Measurements from ENCODE around the gene MAP3K19.
"Not testable (repeated sequence)": the region's sequence is repeated elsewhere in the genome, so short reads cannot be mapped to it uniquely, and the experiment has no call there.

MAP3K19 gene

GRCh38 chr2:135050684-135051083 is 3.4 kb upstream of the MAP3K19 start:
- DNase-seq (ENCODE audit: low read depth, low spot score), result no peak

GRCh38 chr2:135050132-135050531 is 2.9 kb upstream of the MAP3K19 start:
- DNase-seq (ENCODE audit: low read depth, low spot score), result no peak

- DNase-seq (ENCODE audit: low read depth, low spot score), result no peak
Measured at GRCh38 chr2:135048122-135048521, 875 bp upstream of the MAP3K19 start.

GRCh38 chr2:135043345-135043744 is 3.9 kb downstream of the MAP3K19 start:
- no peak for DNase-seq (ENCODE audit: low read depth, low spot score)

- no peak for DNase-seq (ENCODE audit: low read depth, low spot score)
Measured at GRCh38 chr2:135037831-135038230, 9.4 kb downstream of the MAP3K19 start.

GRCh38 chr2:135033216-135033615 is 14.0 kb downstream of the MAP3K19 start:
- not testable (repeated sequence) for DNase-seq (ENCODE audit: low read depth, low spot score)

GRCh38 chr2:135030826-135031225 is 16.4 kb downstream of the MAP3K19 start:
- DNase-seq (ENCODE audit: low read depth, low spot score), result no peak

- DNase-seq (ENCODE audit: low read depth, low spot score), result no peak
Measured at GRCh38 chr2:135029481-135030134, 17.6 kb downstream of the MAP3K19 start.

- DNase-seq (ENCODE audit: low read depth, low spot score), result no peak
Measured at GRCh38 chr2:135023886-135024485, 23.3 kb downstream of the MAP3K19 start.

GRCh38 chr2:135022952-135023880 is 24.0 kb downstream of the MAP3K19 start:
- DNase-seq (ENCODE audit: low read depth, low spot score), result no peak

GRCh38 chr2:135021618-135022017 is 25.6 kb downstream of the MAP3K19 start:
- no peak for DNase-seq (ENCODE audit: low read depth, low spot score)

GRCh38 chr2:135011633-135012032 is 35.6 kb downstream of the MAP3K19 start:
- DNase-seq (ENCODE audit: low read depth, low spot score), result no peak

GRCh38 chr2:135010200-135010942 is 36.9 kb downstream of the MAP3K19 start:
- no peak for DNase-seq (ENCODE audit: low read depth, low spot score)

GRCh38 chr2:135009339-135009738 is 37.9 kb downstream of the MAP3K19 start:
- no peak for DNase-seq (ENCODE audit: low read depth, low spot score)

GRCh38 chr2:135005753-135006152 is 41.5 kb downstream of the MAP3K19 start:
- no peak for DNase-seq (ENCODE audit: low read depth, low spot score)

GRCh38 chr2:135004005-135004746 is 43.1 kb downstream of the MAP3K19 start:
- DNase-seq (ENCODE audit: low read depth, low spot score), result peak; percentile 85

GRCh38 chr2:135002836-135003235 is 44.4 kb downstream of the MAP3K19 start:
- DNase-seq (ENCODE audit: low read depth, low spot score), result no peak

- DNase-seq (ENCODE audit: low read depth, low spot score), result no peak
Measured at GRCh38 chr2:134999521-134999920, 47.7 kb downstream of the MAP3K19 start.

GRCh38 chr2:134988994-134989605 is 58.1 kb downstream of the MAP3K19 start:
- DNase-seq (ENCODE audit: low read depth, low spot score), result no peak

- no peak for DNase-seq (ENCODE audit: low read depth, low spot score)
Measured at GRCh38 chr2:134985061-134985460, 62.2 kb downstream of the MAP3K19 start.

GRCh38 chr2:134982603-134983002 is 64.6 kb downstream of the MAP3K19 start:
- no peak for DNase-seq (ENCODE audit: low read depth, low spot score)

Measured in ELF-1 (cell line).